Chondrocyte (in vitro differentiated cells): ENCODE measurements around the gene PHC3. TPM values are rescaled to one million over a fixed set of nuclear protein-coding genes. Genes with fewer than 3 reads are reported as not detected.

Experiments used
- DNase-seq: peaks from one replicate; pipeline ENCODE4 v3.0.0; 2021; ENCODE audit warnings: mixed read lengths, low spot score
- H3K27ac Mint-ChIP-seq: one replicate; pipeline ENCODE4 v1.8.0; 2021; ENCODE audit warnings: mild to moderate bottlenecking, moderate library complexity, mixed read lengths; ENCODE audit not compliant: unreplicated experiment
- H3K27me3 Mint-ChIP-seq: 2 replicates; pipeline ENCODE4 v1.8.0; 2021; ENCODE audit warnings: low read depth, mixed read lengths
- H3K36me3 Mint-ChIP-seq: 2 replicates; pipeline ENCODE4 v1.8.0; 2021; ENCODE audit warnings: low read depth, mixed read lengths
- H3K4me1 Mint-ChIP-seq: 2 replicates; pipeline ENCODE4 v1.8.0; 2021; ENCODE audit warnings: low read depth, mild to moderate bottlenecking, mixed read lengths
- H3K4me3 Mint-ChIP-seq: one replicate; pipeline ENCODE4 v1.8.0; 2021; ENCODE audit warnings: mild to moderate bottlenecking, moderate library complexity, mixed read lengths; ENCODE audit not compliant: unreplicated experiment
- H3K9me3 Mint-ChIP-seq: 2 replicates; pipeline ENCODE4 v1.8.0; 2021; ENCODE audit warnings: low read depth, mixed read lengths
- CTCF ChIP-seq: fragments of 200-600 bp; sonication (generic); IDR thresholded peaks from 2 replicates; pipeline ENCODE4 v1.5.0; 2021; ENCODE audit warnings: antibody characterized with exemption, mild to moderate bottlenecking, moderate library complexity
- total RNA-seq: library from RNA; stranded (reverse); gene quantifications from 3 replicates; pipeline ENCODE4 v1.2.1, GENCODE V29; 2021

PHC3 gene
- total RNA-seq, 1 donor from 2014 or later: 45.8 TPM

GRCh38 chr3:170163956-170164645 lies 17.4 kb downstream of the PHC3 start:
- H3K36me3 Mint-ChIP-seq: peaks cover 25% of the 10 kb centered on the region
- H3K27me3 Mint-ChIP-seq: no peaks in the 10 kb centered on the region
- TF ChIP-seq CTCF: no peak
- peaks cover 28% of the 10 kb centered on the region for H3K4me1 Mint-ChIP-seq
- no peak for DNase-seq
- H3K9me3 Mint-ChIP-seq: no peaks in the 10 kb centered on the region
- H3K4me3 Mint-ChIP-seq: no peak overlapping the region
- peak overlapping the region; percentile 41 for H3K27ac Mint-ChIP-seq

DNA sequence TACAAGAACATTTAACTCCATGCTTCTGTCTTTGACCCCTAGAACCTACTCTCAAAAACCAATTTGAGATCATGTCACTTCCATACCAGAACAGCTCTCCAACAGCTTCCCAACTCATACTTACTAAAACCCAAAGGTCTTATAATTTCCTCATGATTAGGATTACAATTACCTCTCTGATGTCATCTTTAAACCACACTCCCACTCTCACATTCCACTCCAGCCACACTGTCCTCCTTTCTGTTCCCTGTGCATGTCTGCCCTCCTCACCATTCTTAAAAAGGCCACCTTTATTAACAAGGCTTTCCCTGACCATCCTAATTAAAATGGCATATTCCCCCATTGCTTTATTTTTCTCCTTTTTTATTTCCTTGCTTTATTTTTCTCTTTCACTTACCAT lies 18.9 kb downstream of the PHC3 start:
- Mint-ChIP-seq H3K4me3 (no peak overlapping the region), H3K9me3 (no peaks in the 10 kb centered on the region), H3K36me3 (peaks cover 18% of the 10 kb centered on the region), H3K4me1 (peaks cover 28% of the 10 kb centered on the region), H3K27me3 (no peaks in the 10 kb centered on the region), H3K27ac (no peak overlapping the region)
- TF ChIP-seq CTCF: no peak
- DNase-seq: no peak

DNA sequence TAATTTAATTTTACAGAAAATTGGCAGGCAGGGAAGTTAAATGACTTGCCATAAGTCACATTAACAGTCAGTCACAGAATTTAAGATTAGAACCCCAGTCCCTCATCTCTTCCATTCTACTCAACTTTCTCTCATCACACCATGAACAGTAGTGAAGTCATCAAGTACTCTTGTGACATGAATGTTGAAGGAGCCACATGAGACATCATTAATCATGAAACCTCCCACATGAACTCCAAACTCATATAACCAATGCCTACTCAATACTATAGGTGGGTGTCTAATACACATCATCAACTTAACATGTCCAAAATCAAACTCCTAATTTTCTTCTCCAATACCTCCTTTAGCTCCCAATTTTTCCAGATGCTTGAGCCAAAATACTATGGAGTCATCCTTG lies 19.5 kb downstream of the PHC3 start:
- H3K36me3 Mint-ChIP-seq: peaks cover 18% of the 10 kb centered on the region
- no peak for DNase-seq
- H3K27ac Mint-ChIP-seq: no peak overlapping the region
- no peak overlapping the region for H3K4me3 Mint-ChIP-seq
- no peak for TF ChIP-seq CTCF
- peaks cover 28% of the 10 kb centered on the region for H3K4me1 Mint-ChIP-seq
- no peaks in the 10 kb centered on the region for H3K27me3 Mint-ChIP-seq
- H3K9me3 Mint-ChIP-seq: no peaks in the 10 kb centered on the region

GRCh38 chr3:170159933-170160332 lies 21.6 kb downstream of the PHC3 start:
- no peak overlapping the region for H3K27ac Mint-ChIP-seq
- peaks cover 16% of the 10 kb centered on the region for H3K36me3 Mint-ChIP-seq
- no peaks in the 10 kb centered on the region for H3K9me3 Mint-ChIP-seq
- H3K27me3 Mint-ChIP-seq: no peaks in the 10 kb centered on the region
- TF ChIP-seq CTCF: no peak
- H3K4me1 Mint-ChIP-seq: peaks cover 28% of the 10 kb centered on the region
- no peak overlapping the region for H3K4me3 Mint-ChIP-seq
- no peak for DNase-seq

- Mint-ChIP-seq H3K4me1 (peaks cover 28% of the 10 kb centered on the region), H3K36me3 (peaks cover 16% of the 10 kb centered on the region), H3K4me3 (no peak overlapping the region), H3K27ac (no peak overlapping the region), H3K27me3 (no peaks in the 10 kb centered on the region), H3K9me3 (no peaks in the 10 kb centered on the region)
- TF ChIP-seq CTCF: no peak
- DNase-seq: no peak
Measured at GRCh38 chr3:170159459-170159858, 22.1 kb downstream of the PHC3 start.
